ENCODE measurements around the gene GSTM4.
"Not testable (repeated sequence)": the region's sequence is repeated elsewhere in the genome, so short reads cannot be mapped to it uniquely, and the experiment has no call there.

Gene GSTM4

DNA sequence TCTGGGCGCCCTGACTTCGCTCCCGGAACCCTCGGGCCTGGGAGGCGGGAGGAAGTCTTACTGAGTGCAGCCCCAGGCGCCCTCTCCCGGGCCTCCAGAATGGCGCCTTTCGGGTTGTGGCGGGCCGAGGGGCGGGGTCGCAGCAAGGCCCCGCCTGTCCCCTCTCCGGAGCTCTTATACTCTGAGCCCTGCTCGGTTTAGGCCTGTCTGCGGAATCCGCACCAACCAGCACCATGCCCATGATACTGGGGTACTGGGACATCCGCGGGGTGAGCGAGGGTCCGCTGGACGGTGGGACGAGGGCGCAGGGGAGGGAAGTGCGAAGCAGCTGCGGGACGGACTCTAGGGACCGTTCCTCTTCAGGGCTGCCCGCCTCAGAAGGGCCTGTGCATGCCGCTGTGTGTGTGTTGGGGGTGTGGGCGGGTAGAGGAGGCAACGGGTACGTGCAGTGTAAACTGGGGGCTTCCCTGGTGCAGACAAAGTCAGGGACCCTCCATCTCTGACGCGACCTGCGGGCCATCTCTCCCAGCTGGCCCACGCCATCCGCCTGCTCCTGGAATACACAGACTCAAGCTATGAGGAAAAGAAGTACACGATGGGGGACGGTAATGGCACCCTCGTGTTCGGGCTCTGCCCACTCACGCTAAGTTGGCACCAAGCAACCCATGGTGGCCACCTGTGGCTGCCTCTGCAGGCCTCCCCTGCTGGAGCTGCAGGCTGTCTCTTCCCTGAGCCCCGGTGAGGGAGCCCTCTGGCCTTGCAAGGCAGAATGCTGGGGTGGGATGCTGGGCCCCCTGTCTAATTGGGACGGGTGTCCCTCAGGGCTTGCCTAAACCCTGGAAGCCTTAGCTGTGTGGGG, 32.0 kb downstream of the GSTM4 start, which contains the start of gene GSTM1:
Gene GSTM1, plus strand, starts transcription at position 177 of the 859 bp plus-strand sequence. Its CDS starts 57 bp downstream, at position 234.
- peak within 1 kb of the TSS; percentile 1 to 17 for H2BK12ac ChIP-seq (ENCODE audit: low read length in 2 of 2)
- H3K79me1 ChIP-seq (replicated peaks; ENCODE audit: low read length, poor library complexity, severe bottlenecking): no peaks in the 10 kb centered on the region
- peak within 1 kb of the TSS; percentile 63 for H2AFZ ChIP-seq (ENCODE audit: low read depth, low read length)
- peak; percentile 80 for DNase-seq
- no peak within 1 kb of the TSS for H3K9ac ChIP-seq (ENCODE audit: low read length)
- H3K4ac ChIP-seq (ENCODE audit: low read depth in 1 of 2, low read length in 2 of 2): peak within 1 kb of the TSS in 1 of 2 experiments; percentile 69
- peak within 1 kb of the TSS; percentile 83 for H4K8ac ChIP-seq (ENCODE audit: low read length)
- H3K14ac ChIP-seq (ENCODE audit: low read length in 2 of 2): peak within 1 kb of the TSS in 1 of 2 experiments; percentile 88
- no peak within 1 kb of the TSS for H2BK5ac ChIP-seq (ENCODE audit: low read depth, low read length, poor library complexity, severe bottlenecking)
- H3K18ac ChIP-seq (ENCODE audit: low read depth in 1 of 2, low read length in 2 of 2): peak within 1 kb of the TSS; percentile 10 to 93
- H2BK120ac ChIP-seq (ENCODE audit: low read depth, low read length): no peak within 1 kb of the TSS
- H3K36me3 ChIP-seq (ENCODE audit: control insufficient read depth in 1 of 2, insufficient read depth in 2 of 2, low read depth in 1 of 2, low read length in 2 of 2): peaks cover 0 to 3% of the 10 kb centered on the region in 2 experiments
- H3K4me1 ChIP-seq (ENCODE audit: control insufficient read depth, insufficient read depth, low read depth, low read length): peaks cover 5% of the 10 kb centered on the region
- peak within 1 kb of the TSS in 1 of 2 experiments; percentile 29 for H3K4me3 ChIP-seq (ENCODE audit: insufficient read depth in 1 of 2, low read depth in 1 of 2, low read length in 2 of 2)
- H4K91ac ChIP-seq (ENCODE audit: low read length): peak within 1 kb of the TSS; percentile 62
- no peaks in the 10 kb centered on the region for H3K27me3 ChIP-seq (ENCODE audit: control insufficient read depth in 1 of 2, insufficient read depth in 1 of 2, low read length in 2 of 2)
- no peak within 1 kb of the TSS for H2BK15ac ChIP-seq (ENCODE audit: low read depth, poor library complexity, severe bottlenecking)
- 33% methylated on average over 46 of the region's 46 CpGs for WGBS
- H3K9me3 ChIP-seq (ENCODE audit: control insufficient read depth, low read length): no peaks in the 10 kb centered on the region
- H3K27ac ChIP-seq (ENCODE audit: low read length, poor library complexity, severe bottlenecking): no peak within 1 kb of the TSS
- H3K23ac ChIP-seq (ENCODE audit: low read length in 2 of 2): no peak within 1 kb of the TSS
- peak within 1 kb of the TSS; percentile 16 for H3K4me2 ChIP-seq (ENCODE audit: low read length, poor library complexity, severe bottlenecking)
- no peak within 1 kb of the TSS for H2AK5ac ChIP-seq (ENCODE audit: low read length, severe bottlenecking)

DNA sequence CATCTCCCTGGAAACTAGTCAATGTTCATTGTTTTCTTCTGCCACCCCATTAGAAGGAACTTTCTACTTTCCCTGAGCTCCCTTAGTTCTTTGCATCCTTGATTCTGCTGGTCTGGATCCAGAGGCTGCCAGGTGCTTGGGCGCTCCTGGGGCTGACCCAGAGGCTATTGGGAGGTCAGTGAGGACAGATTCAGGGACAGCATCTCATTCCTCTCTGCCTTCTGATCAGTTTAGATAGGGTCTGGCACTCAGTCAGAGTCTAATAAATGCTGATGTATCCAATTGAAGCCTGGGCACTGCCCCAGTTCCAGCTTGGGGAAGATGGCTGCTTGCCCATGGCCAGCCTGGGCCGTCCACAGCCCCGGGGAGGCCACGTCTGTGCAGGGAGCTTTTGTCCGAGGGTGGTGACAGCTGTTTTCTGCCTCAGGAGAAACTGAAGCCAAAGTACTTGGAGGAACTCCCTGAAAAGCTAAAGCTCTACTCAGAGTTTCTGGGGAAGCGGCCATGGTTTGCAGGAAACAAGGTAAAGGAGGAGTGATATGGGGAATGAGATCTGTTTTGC, 34.0 kb downstream of the GSTM4 start:
- 97% methylated on average over 6 of the region's 6 CpGs for WGBS

DNA sequence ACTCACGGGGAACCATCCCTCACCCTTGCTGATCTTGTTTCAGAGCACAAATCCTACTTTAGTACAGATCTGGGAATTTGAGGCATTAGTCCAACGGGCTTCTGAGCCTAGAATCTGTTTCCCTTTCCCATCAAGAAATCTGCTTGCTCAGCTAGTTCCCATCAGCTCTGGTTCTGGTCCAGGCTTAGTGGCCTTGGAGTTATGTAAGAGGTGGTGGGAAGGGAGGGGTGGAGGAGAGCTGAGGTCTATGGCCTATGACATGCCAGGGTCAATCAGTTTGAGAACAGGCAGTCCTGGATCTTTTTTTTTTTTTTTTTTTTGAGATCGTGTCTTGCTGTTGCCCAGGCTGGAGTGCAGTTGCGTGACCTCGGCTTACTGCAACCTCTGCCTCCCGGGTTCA, 35.9 kb downstream of the GSTM4 start:
- Histone ChIP-seq H3K4ac (ENCODE audit: low read depth in 1 of 2, low read length in 2 of 2) (no peak overlapping the region), H4K91ac (ENCODE audit: low read length) (no peak overlapping the region), H3K36me3 (ENCODE audit: control insufficient read depth in 1 of 2, insufficient read depth in 2 of 2, low read depth in 1 of 2, low read length in 2 of 2) (peaks cover 0 to 3% of the 10 kb centered on the region in 2 experiments), H2AFZ (ENCODE audit: low read depth, low read length) (no peak overlapping the region), H3K79me1 (replicated peaks; ENCODE audit: low read length, poor library complexity, severe bottlenecking) (no peaks in the 10 kb centered on the region), H2BK12ac (ENCODE audit: low read length in 2 of 2) (no peak overlapping the region), H2BK15ac (ENCODE audit: low read depth, poor library complexity, severe bottlenecking) (no peak overlapping the region), H2BK5ac (ENCODE audit: low read depth, low read length, poor library complexity, severe bottlenecking) (peak overlapping the region; percentile 31), H2AK5ac (ENCODE audit: low read length, severe bottlenecking) (no peak overlapping the region), H2BK120ac (ENCODE audit: low read depth, low read length) (no peak overlapping the region), H3K4me3 (ENCODE audit: insufficient read depth in 1 of 2, low read depth in 1 of 2, low read length in 2 of 2) (no peak overlapping the region), H3K4me2 (ENCODE audit: low read length, poor library complexity, severe bottlenecking) (no peak overlapping the region), H3K14ac (ENCODE audit: low read length in 2 of 2) (no peak overlapping the region), H3K18ac (ENCODE audit: low read depth in 1 of 2, low read length in 2 of 2) (no peak overlapping the region), H3K4me1 (ENCODE audit: control insufficient read depth, insufficient read depth, low read depth, low read length) (peaks cover 5% of the 10 kb centered on the region), H3K9me3 (ENCODE audit: control insufficient read depth, low read length) (no peaks in the 10 kb centered on the region), H3K27ac (ENCODE audit: low read length, poor library complexity, severe bottlenecking) (no peak overlapping the region), H3K9ac (ENCODE audit: low read length) (no peak overlapping the region), H3K27me3 (ENCODE audit: control insufficient read depth in 1 of 2, insufficient read depth in 1 of 2, low read length in 2 of 2) (no peaks in the 10 kb centered on the region), H4K8ac (ENCODE audit: low read length) (no peak overlapping the region), H3K23ac (ENCODE audit: low read length in 2 of 2) (no peak overlapping the region)
- DNase-seq: no peak
- WGBS: 83% methylated on average over 6 of the region's 6 CpGs

More for the DNA sequence above, 34.0 kb downstream of the GSTM4 start:
- no peak overlapping the region for H2BK15ac ChIP-seq (ENCODE audit: low read depth, poor library complexity, severe bottlenecking)
- H3K4me3 ChIP-seq (ENCODE audit: insufficient read depth in 1 of 2, low read depth in 1 of 2, low read length in 2 of 2): no peak overlapping the region
- H3K4me1 ChIP-seq (ENCODE audit: control insufficient read depth, insufficient read depth, low read depth, low read length): peaks cover 5% of the 10 kb centered on the region
- DNase-seq: no peak
- no peak overlapping the region for H3K4me2 ChIP-seq (ENCODE audit: low read length, poor library complexity, severe bottlenecking)
- H2AFZ ChIP-seq (ENCODE audit: low read depth, low read length): no peak overlapping the region
- H2BK12ac ChIP-seq (ENCODE audit: low read length in 2 of 2): no peak overlapping the region
- H2BK5ac ChIP-seq (ENCODE audit: low read depth, low read length, poor library complexity, severe bottlenecking): no peak overlapping the region
- no peak overlapping the region for H3K14ac ChIP-seq (ENCODE audit: low read length in 2 of 2)
- H3K23ac ChIP-seq (ENCODE audit: low read length in 2 of 2): no peak overlapping the region
- no peak overlapping the region for H3K27ac ChIP-seq (ENCODE audit: low read length, poor library complexity, severe bottlenecking)
- no peaks in the 10 kb centered on the region for H3K27me3 ChIP-seq (ENCODE audit: control insufficient read depth in 1 of 2, insufficient read depth in 1 of 2, low read length in 2 of 2)
- H3K9me3 ChIP-seq (ENCODE audit: control insufficient read depth, low read length): no peaks in the 10 kb centered on the region
- H4K8ac ChIP-seq (ENCODE audit: low read length): no peak overlapping the region
- H2BK120ac ChIP-seq (ENCODE audit: low read depth, low read length): no peak overlapping the region
- no peak overlapping the region for H3K4ac ChIP-seq (ENCODE audit: low read depth in 1 of 2, low read length in 2 of 2)
- no peak overlapping the region for H3K18ac ChIP-seq (ENCODE audit: low read depth in 1 of 2, low read length in 2 of 2)
- H4K91ac ChIP-seq (ENCODE audit: low read length): no peak overlapping the region
- H3K36me3 ChIP-seq (ENCODE audit: control insufficient read depth in 1 of 2, insufficient read depth in 2 of 2, low read depth in 1 of 2, low read length in 2 of 2): peaks cover 0 to 3% of the 10 kb centered on the region in 2 experiments
- no peaks in the 10 kb centered on the region for H3K79me1 ChIP-seq (replicated peaks; ENCODE audit: low read length, poor library complexity, severe bottlenecking)
- H2AK5ac ChIP-seq (ENCODE audit: low read length, severe bottlenecking): no peak overlapping the region
- no peak overlapping the region for H3K9ac ChIP-seq (ENCODE audit: low read length)

DNA sequence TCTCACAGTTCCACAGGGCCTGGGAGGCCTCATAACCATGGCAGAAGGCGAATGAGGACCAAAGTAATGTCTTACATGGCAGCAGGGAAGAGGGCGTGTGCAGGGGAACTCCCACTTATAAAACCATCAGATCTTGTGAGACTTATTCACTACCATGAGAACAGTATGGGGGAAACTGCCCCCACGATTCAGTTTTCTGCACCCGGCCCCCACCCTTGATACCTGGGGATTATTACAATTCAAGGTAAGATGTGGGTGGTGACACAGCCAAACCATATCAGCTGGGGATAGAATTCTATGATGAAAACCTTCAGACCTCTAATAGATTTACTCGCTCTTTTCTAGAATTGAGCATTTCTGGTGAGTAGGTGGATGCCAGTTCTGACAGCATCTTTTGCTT, 38.5 kb downstream of the GSTM4 start:
- H2BK15ac ChIP-seq (ENCODE audit: low read depth, poor library complexity, severe bottlenecking); H3K4me2 ChIP-seq (ENCODE audit: low read length, poor library complexity, severe bottlenecking); H2BK12ac ChIP-seq (ENCODE audit: low read length in 2 of 2); H2AFZ ChIP-seq (ENCODE audit: low read depth, low read length); H4K8ac ChIP-seq (ENCODE audit: low read length); H3K23ac ChIP-seq (ENCODE audit: low read length in 2 of 2); H3K4me3 ChIP-seq (ENCODE audit: insufficient read depth in 1 of 2, low read depth in 1 of 2, low read length in 2 of 2); DNase-seq; H4K91ac ChIP-seq (ENCODE audit: low read length); H3K14ac ChIP-seq (ENCODE audit: low read length in 2 of 2); H2BK5ac ChIP-seq (ENCODE audit: low read depth, low read length, poor library complexity, severe bottlenecking); H3K4me1 ChIP-seq (ENCODE audit: control insufficient read depth, insufficient read depth, low read depth, low read length); H3K36me3 ChIP-seq (ENCODE audit: control insufficient read depth in 1 of 2, insufficient read depth in 2 of 2, low read depth in 1 of 2, low read length in 2 of 2); H3K27me3 ChIP-seq (ENCODE audit: control insufficient read depth in 1 of 2, insufficient read depth in 1 of 2, low read length in 2 of 2); H3K79me1 ChIP-seq (replicated peaks; ENCODE audit: low read length, poor library complexity, severe bottlenecking); H3K18ac ChIP-seq (ENCODE audit: low read depth in 1 of 2, low read length in 2 of 2); H3K4ac ChIP-seq (ENCODE audit: low read depth in 1 of 2, low read length in 2 of 2); H3K9me3 ChIP-seq (ENCODE audit: control insufficient read depth, low read length); H2AK5ac ChIP-seq (ENCODE audit: low read length, severe bottlenecking); H3K9ac ChIP-seq (ENCODE audit: low read length); H2BK120ac ChIP-seq (ENCODE audit: low read depth, low read length); H3K27ac ChIP-seq (ENCODE audit: low read length, poor library complexity, severe bottlenecking): not testable (repeated sequence)
- WGBS: 92% methylated on average over 4 of the region's 5 CpGs

Data from mesenchymal stem cell (in vitro differentiated cells and primary cell).